DND-41 (cell line): ENCODE data around the gene EEF1AKMT1.

Source experiments
- CTCF ChIP-seq: IDR thresholded peaks from 2 replicates; pipeline ENCODE4 v1.5.1; 2012; ENCODE audit warnings: borderline replicate concordance, low read length, moderate library complexity, mild to moderate bottlenecking; ENCODE audit not compliant: poor library complexity, severe bottlenecking; ENCODE audit errors: extremely low read depth
- EZH2 ChIP-seq: IDR thresholded peaks from 3 replicates; pipeline ENCODE4 v1.6.1; 2012; ENCODE audit warnings: borderline replicate concordance, low read depth, mild to moderate bottlenecking, moderate library complexity, low read length, inconsistent platforms; ENCODE audit not compliant: severe bottlenecking

- no peak for TF ChIP-seq CTCF
- no peak for TF ChIP-seq EZH2
Measured at GRCh38 chr13:20727856-20728255, 45.9 kb downstream of the EEF1AKMT1 start.
